Endometrial microvascular endothelial cells (primary cell): ENCODE measurements around the gene PNPLA3. TPM values are rescaled to one million over a fixed set of nuclear protein-coding genes. Genes with fewer than 3 reads are reported as not detected.

Experiments used
- in situ Hi-C: cut with HindIII; loops from 2 replicates; pipeline ENCODE4 v1.10.0; 2017; ENCODE audit warnings: low sequenced_read_pairs, low pct_unique_long_range_greater_than_20kb; ENCODE audit errors: inconsistent ontology term
- total RNA-seq: library from RNA; depleted of rRNA; stranded (reverse); fragments of >200 nt; gene quantifications from one replicate; pipeline ENCODE4 v1.2.3, GENCODE V29; 2015; ENCODE audit errors: inconsistent ontology term

The PNPLA3 gene
- total RNA-seq, 1 donor from 2014 or later: 0.46 TPM

DNA sequence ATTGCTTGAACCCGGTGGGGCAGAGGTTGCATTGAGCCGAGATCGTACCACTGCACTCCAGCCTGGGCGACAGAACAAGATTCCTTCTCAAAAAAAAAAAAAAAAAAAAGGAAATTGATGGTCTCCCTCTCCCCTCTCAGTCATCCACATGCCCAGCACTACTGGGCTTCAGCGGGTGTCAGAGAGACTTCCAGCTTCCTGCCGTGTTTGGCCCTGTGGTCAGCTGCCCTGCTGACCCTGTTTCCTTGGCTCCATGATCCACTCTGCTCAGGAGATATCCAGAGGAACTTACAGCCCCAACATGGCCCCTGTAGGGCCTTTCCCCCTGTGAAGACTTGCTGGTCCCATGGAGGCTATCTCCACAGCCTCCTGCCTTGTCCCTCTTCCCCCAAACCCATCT lies 6.1 kb upstream of the PNPLA3 start:
- in situ Hi-C loops: no loop called here

DNA sequence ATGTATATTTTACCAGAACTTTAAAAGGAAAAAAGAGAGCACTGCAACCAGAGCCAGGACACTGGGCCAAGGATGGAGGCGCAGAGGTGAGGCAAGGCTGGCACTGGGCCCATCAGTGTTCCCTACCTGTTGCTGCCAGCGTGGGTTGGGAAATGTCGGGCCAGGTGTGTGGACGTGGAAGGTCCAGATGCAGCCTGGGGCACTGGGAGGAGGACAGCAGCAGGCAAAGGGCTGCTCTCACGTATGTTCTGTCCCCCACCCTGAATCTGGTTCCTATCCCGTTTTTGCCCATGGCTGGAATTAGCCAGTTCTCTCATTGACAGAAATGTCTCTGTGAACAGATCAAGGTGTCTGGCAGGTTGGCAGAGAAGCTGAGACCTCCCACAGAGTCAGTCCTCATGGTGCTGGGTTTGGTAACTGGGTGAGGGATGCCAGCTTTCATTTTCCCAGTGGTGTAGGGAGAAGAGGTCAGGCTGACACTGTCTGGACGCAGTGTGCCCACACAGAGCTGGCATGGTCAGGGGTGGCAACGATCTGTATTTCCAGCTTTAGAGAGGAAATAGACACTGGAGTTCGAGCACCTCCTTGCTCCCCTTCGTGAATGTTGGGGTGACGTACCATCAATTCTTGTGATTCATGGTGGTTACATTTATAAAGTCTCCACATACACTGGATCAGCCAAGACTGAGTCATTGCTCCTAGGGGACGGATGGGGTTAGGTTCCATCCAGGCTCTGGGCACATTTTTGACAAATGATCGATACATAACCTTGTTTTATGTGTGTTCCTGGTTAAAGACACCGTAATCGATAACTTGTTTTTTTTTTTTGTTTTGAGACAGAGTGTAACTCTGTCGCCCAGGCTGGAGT lies 4.3 kb upstream of the PNPLA3 start:
- in situ Hi-C loops: no loop called here

DNA sequence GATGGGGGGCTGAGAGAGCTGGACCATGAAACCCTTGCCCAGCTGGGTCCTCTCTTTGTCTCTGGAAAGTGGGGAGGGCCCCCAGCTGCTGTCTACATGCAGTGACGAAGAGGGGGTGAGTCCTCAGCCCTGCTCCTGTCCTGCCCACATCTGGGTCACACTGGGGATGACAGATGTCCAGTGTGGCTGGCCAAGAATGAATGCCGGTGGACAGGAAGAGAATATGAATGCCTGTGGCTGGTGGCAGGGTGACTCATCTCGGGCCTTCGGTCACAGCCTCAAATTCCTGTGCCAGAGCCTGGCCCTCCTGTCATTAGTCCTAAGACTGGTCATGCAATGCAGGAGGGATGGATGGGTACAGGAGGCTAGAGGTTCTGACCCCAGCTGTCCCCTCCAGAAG lies 2.2 kb upstream of the PNPLA3 start:
- in situ Hi-C loops: no loop called here

DNA sequence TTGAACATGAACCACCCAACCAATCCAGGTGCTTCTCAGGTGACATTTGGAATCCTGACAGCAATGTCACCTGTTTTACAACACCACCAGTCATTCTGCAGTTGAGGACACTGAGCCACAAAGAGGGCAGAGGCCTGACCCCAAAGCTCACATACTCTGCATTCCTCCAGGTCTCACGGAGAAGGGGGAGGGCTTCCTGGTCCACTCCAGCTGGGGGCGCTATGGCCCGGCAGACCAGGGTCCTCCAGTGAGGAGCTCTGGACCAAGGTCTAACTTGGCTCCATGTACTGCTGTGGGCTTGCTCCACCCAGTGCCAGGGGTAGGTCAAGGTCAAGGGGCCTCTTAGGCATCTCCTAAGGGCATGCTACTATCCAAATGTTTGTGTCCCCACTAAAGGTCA lies 1.5 kb upstream of the PNPLA3 start:
- in situ Hi-C loops: no loop called here

DNA sequence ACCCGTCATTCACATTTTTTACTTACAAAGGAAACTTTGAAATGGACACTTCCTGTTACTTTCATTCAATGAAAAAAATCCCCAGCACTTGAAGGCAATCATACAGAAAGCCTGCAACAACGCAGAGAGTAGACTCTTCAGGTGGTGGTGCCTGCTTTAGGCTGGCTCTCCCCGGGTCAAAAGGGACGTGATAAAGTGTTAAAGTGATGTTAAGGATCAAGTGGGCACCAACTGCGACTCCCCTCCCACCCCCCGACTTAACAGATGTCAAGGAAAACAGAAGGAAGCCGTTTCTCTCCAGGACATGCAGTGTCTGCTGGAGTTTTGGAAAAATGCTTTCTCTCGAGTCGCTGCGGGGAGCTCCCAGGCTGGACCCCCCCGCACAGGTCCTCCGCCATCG lies 414 bp upstream of the PNPLA3 start:
- in situ Hi-C loops: no loop called here

DNA sequence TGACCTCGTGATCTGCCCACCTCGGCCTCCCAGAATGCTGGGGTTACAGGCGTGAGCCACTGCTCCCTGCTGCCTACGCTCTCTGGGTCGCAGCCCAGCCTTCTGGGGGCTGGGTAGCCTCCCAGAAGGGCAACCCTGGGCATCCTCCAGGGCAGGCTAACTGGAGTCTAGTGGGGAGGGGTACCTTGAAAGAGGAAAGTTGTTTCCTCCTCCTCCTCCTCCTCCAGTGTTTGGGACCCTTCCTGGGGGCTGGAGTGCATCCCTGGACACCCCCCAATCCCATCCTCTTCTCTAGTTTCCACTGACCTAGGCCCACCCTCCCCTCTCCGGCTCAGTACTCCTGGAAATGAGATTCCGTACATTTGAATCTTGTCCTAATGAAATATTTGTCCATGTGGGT lies 1.3 kb downstream of the PNPLA3 start:
- in situ Hi-C loops: no loop called here

DNA sequence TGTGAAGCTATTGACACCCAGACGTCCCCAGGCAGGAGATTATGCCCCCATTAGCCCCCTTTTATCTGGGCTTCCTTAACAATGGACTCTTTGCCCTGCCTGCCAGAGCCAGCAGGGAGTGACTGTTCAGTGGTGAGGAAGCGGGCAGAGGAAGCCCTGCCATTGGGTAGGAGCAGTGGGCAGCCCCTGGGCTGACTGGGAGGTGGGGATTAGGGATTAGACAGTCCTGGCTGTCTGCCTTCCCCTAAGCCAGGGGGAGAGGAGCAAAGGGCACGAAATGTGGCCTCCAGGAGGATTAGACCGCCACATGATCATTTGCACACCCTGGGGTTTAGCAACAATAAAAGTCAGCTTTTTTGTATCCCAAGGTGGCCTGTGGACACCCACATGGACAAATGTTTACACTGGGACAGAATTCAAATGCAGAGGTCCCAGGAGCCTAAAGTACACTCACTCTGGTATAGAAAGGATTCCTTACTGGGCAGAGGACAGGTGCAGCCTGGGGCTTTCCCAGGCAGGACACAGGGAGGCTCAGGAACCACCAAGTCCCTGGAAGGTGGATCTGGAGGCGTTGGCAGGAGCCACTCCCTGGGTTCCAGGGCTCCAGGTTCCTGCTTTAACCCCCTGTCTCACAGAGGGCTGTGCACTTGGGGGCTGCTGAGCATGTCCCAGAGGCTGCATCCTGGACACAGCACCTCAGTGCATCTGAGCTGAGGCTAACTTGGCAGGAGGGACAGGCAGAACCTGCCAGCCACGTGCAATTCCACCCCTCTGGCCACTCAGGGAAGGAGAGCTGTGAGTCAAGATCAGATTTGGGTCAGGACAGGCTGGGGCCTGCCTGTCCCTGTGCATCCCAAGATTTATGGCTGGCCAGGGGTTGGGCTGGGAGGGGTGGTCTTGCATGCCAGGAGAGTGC lies 2.1 kb downstream of the PNPLA3 start:
- in situ Hi-C loops: no loop called here

DNA sequence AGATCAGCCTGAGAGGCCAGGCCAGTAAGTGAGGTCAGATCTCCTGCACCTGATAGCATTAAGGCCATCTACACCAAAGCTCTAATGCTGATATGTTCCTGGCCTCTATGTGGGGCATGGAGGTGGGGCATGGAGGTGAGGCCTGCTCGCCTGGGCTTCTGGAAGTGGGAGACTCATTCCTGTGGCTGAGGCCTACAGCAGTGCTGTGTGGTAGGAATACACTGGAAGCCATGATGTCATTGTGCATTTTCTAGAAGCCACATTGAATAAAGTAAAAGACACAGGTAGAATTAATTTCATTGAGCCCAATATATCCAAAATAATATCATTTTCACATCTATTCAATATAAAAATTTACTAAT lies 2.7 kb downstream of the PNPLA3 start:
- in situ Hi-C loops: no loop called here

DNA sequence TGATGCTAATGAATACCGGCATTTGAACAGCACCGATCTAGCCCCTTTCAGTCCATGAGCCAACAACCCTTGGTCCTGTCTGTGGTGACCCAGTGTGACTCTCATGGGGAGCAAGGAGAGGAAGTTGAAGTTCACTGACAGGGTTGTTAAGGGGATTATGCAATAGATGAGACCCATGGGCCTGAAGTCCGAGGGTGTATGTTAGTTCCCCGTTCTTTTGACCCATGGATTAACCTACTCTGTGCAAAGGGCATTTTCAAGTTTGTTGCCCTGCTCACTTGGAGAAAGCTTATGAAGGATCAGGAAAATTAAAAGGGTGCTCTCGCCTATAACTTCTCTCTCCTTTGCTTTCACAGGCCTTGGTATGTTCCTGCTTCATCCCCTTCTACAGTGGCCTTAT lies 4.9 kb downstream of the PNPLA3 start:
- in situ Hi-C loops: no loop called here

DNA sequence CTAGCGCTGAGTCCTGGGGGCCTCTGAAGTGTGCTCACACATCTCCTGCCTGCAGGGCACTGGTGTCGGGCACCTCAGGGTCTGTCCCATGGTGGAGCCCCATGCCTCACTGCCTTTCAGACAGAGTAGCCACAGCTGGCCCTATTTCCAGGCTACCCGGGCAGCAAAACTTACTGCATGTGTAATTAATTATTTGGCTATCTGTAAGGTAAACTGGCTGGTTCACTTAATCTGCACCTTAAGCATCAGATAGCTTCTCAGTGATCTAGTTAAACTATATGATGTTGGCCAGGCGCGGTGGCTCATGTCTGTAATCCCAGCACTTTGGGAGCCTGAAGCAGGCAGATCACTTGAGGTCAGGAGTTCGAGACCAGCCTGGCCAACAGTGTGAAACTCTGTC lies 5.3 kb downstream of the PNPLA3 start:
- in situ Hi-C loops: no loop called here

DNA sequence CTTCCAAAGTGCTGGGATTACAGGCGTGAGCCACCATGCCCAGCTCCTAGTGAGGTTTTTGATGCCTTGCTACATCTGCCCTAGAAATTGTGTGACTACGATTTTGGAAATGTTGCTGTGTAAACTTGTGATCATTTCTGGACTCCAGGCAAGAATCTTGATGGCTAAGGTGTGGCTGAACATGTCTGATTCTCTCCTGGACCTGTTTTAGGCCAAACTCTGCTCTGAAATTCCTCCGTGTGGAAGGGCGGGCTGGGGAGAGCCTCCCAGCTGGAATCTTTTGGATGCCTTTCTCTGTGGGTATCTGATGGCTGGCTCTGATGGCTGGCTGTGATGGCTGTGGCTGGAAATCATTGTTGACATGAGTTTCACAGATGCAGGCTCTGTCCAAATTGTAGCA lies 8.2 kb downstream of the PNPLA3 start:
- in situ Hi-C loops: no loop called here

DNA sequence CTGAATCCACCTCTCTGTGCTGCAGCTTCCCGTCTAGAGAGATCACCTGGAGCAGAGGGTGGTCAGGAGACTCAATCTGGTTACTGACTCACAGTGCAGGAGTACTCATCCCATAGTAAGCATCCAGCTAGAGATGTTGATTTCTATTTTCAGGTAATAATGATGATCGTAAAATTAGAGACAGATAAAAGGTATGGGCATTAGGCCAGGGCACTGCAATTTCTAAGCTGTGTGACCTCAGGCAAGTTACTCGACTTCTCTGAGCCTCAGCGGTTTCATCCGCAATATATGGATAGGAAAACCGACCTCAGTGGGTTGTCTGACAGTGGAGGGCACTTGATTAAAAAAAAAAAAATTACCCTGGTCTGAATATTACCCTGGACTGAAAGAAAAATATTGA lies 17.8 kb downstream of the PNPLA3 start:
- in situ Hi-C loops: no loop called here

DNA sequence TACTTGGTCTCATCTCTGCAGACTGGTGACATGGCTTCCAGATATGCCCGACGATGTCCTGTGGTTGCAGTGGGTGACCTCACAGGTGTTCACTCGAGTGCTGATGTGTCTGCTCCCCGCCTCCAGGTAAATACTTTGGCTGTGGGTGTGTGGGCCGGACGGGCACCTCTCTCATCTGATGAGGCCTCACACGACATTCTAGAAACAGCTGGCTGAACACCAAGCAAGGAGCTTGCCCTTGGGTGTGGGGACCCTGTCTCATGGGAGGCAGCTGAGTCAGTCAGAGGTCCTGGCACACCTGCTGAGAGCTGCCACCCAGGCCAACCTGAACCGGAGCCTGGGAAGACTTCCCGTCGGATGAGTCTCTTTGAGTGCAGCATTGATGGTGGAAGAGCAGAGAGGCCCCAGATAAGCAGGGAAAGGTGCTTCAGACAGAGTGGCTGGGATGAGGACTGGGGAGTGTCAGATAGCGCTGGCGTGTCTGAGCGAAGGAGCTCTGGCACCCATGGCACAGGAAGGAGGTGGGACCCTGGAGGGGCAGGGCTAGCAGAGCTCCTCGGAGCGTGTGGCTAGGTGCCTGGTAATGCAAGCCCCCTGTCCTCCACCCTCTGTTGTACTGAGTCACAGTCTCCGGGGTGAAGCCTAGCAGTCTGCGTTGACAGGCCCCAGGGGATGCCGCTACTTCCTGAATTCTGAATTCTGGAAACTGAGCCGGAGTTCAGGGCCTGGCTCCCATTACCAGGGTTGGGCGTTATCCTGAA lies 21.2 kb downstream of the PNPLA3 start:
- in situ Hi-C loops: no loop called here

DNA sequence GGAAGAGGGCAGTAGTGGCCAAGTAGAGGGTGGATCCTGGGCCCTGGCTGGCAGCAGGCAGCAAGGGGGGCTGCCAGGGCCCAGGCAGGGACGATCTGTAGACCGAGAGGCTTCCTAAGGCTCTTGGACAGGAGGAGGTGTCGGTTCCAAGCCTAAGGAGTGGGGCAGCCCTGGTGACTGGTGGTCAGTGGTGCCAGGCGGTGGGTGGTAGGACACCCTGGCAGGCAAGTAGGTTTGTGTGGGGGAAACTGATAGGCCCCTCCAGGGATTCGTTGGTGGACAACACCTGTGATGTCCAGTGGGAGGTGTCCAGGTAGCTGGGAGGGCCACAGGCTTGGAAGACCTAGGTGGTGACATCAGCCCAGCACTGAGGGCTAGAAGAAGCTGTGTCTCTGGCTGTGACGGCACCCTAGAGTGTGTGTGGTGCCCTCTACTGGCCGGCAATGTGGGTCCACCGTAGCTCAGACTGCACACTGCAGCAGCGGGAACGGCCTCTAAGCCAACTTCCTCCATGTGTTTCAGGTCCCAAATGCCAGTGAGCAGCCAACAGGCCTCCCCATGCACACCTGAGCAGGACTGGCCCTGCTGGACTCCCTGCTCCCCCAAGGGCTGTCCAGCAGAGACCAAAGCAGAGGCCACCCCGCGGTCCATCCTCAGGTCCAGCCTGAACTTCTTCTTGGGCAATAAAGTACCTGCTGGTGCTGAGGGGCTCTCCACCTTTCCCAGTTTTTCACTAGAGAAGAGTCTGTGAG lies 22.2 kb downstream of the PNPLA3 start:
- in situ Hi-C loops: no loop called here

DNA sequence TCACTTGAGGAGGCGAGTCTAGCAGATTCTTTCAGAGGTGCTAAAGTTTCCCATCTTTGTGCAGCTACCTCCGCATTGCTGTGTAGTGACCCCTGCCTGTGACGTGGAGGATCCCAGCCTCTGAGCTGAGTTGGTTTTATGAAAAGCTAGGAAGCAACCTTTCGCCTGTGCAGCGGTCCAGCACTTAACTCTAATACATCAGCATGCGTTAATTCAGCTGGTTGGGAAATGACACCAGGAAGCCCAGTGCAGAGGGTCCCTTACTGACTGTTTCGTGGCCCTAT lies 22.7 kb downstream of the PNPLA3 start:
- in situ Hi-C loops: no loop called here

DNA sequence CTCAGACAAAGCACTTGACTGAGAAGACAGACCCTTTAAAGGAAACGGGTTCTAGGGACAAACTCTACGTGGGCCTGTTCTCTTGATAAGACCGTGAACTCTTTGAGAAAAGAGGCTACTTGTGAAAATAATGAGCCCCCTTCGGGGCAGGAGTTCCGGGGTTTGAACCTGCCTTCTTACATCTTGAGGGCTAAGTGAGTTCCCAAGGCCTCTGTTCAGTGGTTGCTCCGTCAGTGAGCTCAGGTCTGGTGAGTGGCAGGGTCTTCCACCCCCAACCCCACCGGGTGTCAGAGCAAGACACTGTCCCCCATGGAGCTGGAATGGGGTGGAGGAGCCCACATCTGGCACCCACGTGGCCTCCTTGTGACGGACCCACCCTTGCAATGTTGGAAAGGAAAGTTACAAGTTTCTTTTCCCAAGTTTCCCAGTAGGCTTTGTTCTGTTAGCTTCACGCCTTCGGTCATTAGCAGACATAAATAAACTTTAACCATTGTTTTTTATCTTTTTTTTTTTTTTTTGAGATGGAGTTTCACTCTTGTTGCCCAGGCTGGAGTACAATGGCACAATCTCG lies 25.3 kb downstream of the PNPLA3 start:
- in situ Hi-C loops: no loop called here

DNA sequence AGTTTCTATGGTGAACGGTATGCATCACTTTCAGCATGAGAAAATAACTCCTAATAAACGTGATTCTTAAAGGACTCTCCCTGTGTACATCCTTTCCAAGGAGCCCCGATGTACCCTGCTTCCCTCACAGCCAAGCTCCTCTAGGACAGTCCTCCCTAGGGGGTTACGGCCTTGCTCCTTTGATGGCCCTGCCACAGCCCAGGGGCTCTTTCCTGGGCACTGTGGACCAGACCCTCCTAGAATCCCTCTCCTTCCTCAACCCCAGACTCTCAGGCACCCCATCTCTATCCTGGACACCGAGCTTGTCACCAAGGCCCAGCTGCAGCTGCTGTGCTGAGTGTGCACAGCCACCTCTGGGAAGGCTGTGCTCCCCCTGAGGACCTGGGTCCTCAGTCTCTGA lies 27.8 kb downstream of the PNPLA3 start:
- in situ Hi-C loops: no loop called here

DNA sequence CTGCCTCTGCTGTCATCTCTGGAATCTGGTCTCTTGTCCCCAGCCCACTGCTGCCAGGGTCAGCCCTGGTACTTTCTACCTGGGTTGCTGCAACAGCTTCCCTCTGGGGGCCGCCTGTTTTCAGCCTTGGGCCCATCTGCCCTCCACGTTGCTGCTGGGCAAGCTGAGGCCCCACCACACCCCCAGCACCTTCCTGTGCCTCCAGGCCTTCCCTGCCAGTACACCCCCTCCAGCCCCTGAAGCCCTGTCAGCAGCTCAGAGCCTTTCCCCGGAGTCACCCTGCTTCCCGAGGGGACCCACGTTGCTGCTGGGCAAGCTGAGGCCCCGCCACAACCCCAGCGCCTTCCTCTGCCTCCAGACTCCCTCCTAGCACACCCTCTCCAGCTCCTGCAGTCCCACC lies 28.4 kb downstream of the PNPLA3 start:
- in situ Hi-C loops: no loop called here
